Mesenchymal stem cell (in vitro differentiated cells and primary cell): ENCODE results near the gene TRIM15.

Experiments used
- DNase-seq: peaks from one replicate; pipeline ENCODE4 v3.0.0-alpha.2; 2013
- H2AFZ ChIP-seq: one replicate; pipeline ENCODE4 v1.6.1; 2013; ENCODE audit warnings: low read depth, mild to moderate bottlenecking, control low read depth, inconsistent platforms, low read length, moderate library complexity
- H2AK5ac ChIP-seq: 2 replicates; pipeline ENCODE4 v1.6.1; 2013; ENCODE audit warnings: low read length, moderate library complexity, mild to moderate bottlenecking, inconsistent platforms; ENCODE audit not compliant: severe bottlenecking
- H2BK120ac ChIP-seq: one replicate; pipeline ENCODE4 v1.6.1; 2013; ENCODE audit warnings: low read depth, mild to moderate bottlenecking, inconsistent platforms, low read length, moderate library complexity
- H2BK12ac ChIP-seq, 2 experiments: one replicate each; pipeline ENCODE4 v1.6.1; 2013; ENCODE audit warnings: inconsistent platforms in 2 of 2, low read length in 2 of 2, mild to moderate bottlenecking in 2 of 2, moderate library complexity in 2 of 2, control low read depth in 1 of 2
- H2BK15ac ChIP-seq: one replicate; pipeline ENCODE4 v1.6.1; 2013; ENCODE audit warnings: mild to moderate bottlenecking, low read depth, inconsistent platforms; ENCODE audit not compliant: poor library complexity, severe bottlenecking
- H2BK5ac ChIP-seq: 2 replicates; pipeline ENCODE4 v1.6.1; 2013; ENCODE audit warnings: low read depth, mild to moderate bottlenecking, low read length, control low read depth, inconsistent platforms; ENCODE audit not compliant: poor library complexity, severe bottlenecking
- H3K14ac ChIP-seq, 2 experiments: one replicate each; pipeline ENCODE4 v1.6.1; 2013; ENCODE audit warnings: inconsistent platforms in 2 of 2, low read length in 2 of 2, control low read depth in 1 of 2, mild to moderate bottlenecking in 1 of 2, moderate library complexity in 1 of 2
- H3K18ac ChIP-seq, 2 experiments: one replicate each; pipeline ENCODE4 v1.6.1; 2013; ENCODE audit warnings: inconsistent platforms in 2 of 2, low read length in 2 of 2, control low read depth in 1 of 2, low read depth in 1 of 2, mild to moderate bottlenecking in 1 of 2
- H3K23ac ChIP-seq, 2 experiments: one replicate each; pipeline ENCODE4 v1.6.1; 2013; ENCODE audit warnings: inconsistent platforms in 2 of 2, low read length in 2 of 2, mild to moderate bottlenecking in 2 of 2, moderate library complexity in 2 of 2, control low read depth in 1 of 2
- H3K27ac ChIP-seq: 2 replicates; pipeline ENCODE4 v1.5.1; 2013; ENCODE audit warnings: mild to moderate bottlenecking, moderate library complexity, low read length, control low read depth, inconsistent platforms; ENCODE audit not compliant: poor library complexity, severe bottlenecking
- H3K27me3 ChIP-seq, 2 experiments: 2 replicates each; pipeline versions ENCODE4 v1.6.1 to v1.7.0; 2013; ENCODE audit warnings: low read length in 2 of 2, mild to moderate bottlenecking in 2 of 2, moderate library complexity in 2 of 2, control low read depth in 1 of 2, inconsistent platforms in 1 of 2; ENCODE audit not compliant: control insufficient read depth in 1 of 2, insufficient read depth in 1 of 2
- H3K36me3 ChIP-seq, 2 experiments: 2 replicates each; pipeline versions ENCODE4 v1.6.1 to v1.7.0; 2013; ENCODE audit warnings: low read length in 2 of 2, control low read depth in 1 of 2, inconsistent platforms in 1 of 2, low read depth in 1 of 2, mild to moderate bottlenecking in 1 of 2; ENCODE audit not compliant: insufficient read depth in 2 of 2, control insufficient read depth in 1 of 2
- H3K4ac ChIP-seq, 2 experiments: one replicate each; pipeline ENCODE4 v1.6.1; 2013; ENCODE audit warnings: inconsistent platforms in 2 of 2, low read length in 2 of 2, mild to moderate bottlenecking in 2 of 2, moderate library complexity in 2 of 2, control low read depth in 1 of 2, low read depth in 1 of 2
- H3K4me1 ChIP-seq: 2 replicates; pipeline ENCODE4 v1.6.1; 2013; ENCODE audit warnings: low read depth, low read length, control low read depth; ENCODE audit not compliant: control insufficient read depth, insufficient read depth
- H3K4me2 ChIP-seq: 2 replicates; pipeline ENCODE4 v1.6.1; 2013; ENCODE audit warnings: low read length, mild to moderate bottlenecking, inconsistent platforms; ENCODE audit not compliant: poor library complexity, severe bottlenecking
- H3K4me3 ChIP-seq, 2 experiments: 2 replicates each; pipeline versions ENCODE4 v1.5.1 to v1.7.0; 2013; ENCODE audit warnings: low read length in 2 of 2, mild to moderate bottlenecking in 2 of 2, control low read depth in 1 of 2, low read depth in 1 of 2; ENCODE audit not compliant: insufficient read depth in 1 of 2
- H3K79me1 ChIP-seq: replicated peaks from 2 replicates; pipeline ENCODE4 v1.6.1; 2013; ENCODE audit warnings: mild to moderate bottlenecking, control low read depth, low read length, inconsistent platforms; ENCODE audit not compliant: poor library complexity, severe bottlenecking
- H3K9ac ChIP-seq: 2 replicates; pipeline ENCODE4 v1.7.0; 2013; ENCODE audit warnings: mild to moderate bottlenecking, low read length, moderate library complexity
- H3K9me3 ChIP-seq: 2 replicates; pipeline ENCODE4 v1.7.0; 2013; ENCODE audit warnings: mild to moderate bottlenecking, low read length; ENCODE audit not compliant: control insufficient read depth
- H4K8ac ChIP-seq: one replicate; pipeline ENCODE4 v1.6.1; 2013; ENCODE audit warnings: inconsistent platforms, mild to moderate bottlenecking, low read length, moderate library complexity
- H4K91ac ChIP-seq: one replicate; pipeline ENCODE4 v1.6.1; 2013; ENCODE audit warnings: mild to moderate bottlenecking, low read length, inconsistent platforms
- WGBS: methylation state at CpG from one replicate; pipeline ENCODE4 v1.1.7; 2013; ENCODE audit warnings: mixed read lengths; 5-methylcytosine and 5-hydroxymethylcytosine counted together

Gene TRIM15

GRCh38 chr6:30156774-30157173, 6.6 kb upstream of the TRIM15 start:
- H3K18ac ChIP-seq: no peak overlapping the region
- H4K91ac ChIP-seq: no peak overlapping the region
- H3K4me1 ChIP-seq: peaks cover 14% of the 10 kb centered on the region
- no peaks in the 10 kb centered on the region for H3K79me1 ChIP-seq
- no peak overlapping the region for H3K14ac ChIP-seq
- H4K8ac ChIP-seq: no peak overlapping the region
- 92% methylated on average over 9 of the region's 9 CpGs for WGBS
- no peaks in the 10 kb centered on the region for H3K36me3 ChIP-seq
- H3K27me3 ChIP-seq: peaks cover 0 to 16% of the 10 kb centered on the region in 2 experiments
- no peak overlapping the region for H3K4ac ChIP-seq
- no peak for DNase-seq
- no peak overlapping the region for H3K23ac ChIP-seq
- no peak overlapping the region for H3K9ac ChIP-seq
- H3K4me2 ChIP-seq: no peak overlapping the region
- no peak overlapping the region for H3K4me3 ChIP-seq
- H2AFZ ChIP-seq: no peak overlapping the region
- no peak overlapping the region for H2AK5ac ChIP-seq
- no peak overlapping the region for H2BK120ac ChIP-seq
- H2BK5ac ChIP-seq: no peak overlapping the region
- H3K9me3 ChIP-seq: no peaks in the 10 kb centered on the region
- H2BK15ac ChIP-seq: no peak overlapping the region
- no peak overlapping the region for H3K27ac ChIP-seq
- H2BK12ac ChIP-seq: no peak overlapping the region

GRCh38 chr6:30157581-30157980, 5.8 kb upstream of the TRIM15 start:
- DNase-seq: no peak
- no peak overlapping the region for H2BK15ac ChIP-seq
- no peak overlapping the region for H3K4me2 ChIP-seq
- H4K91ac ChIP-seq: no peak overlapping the region
- H3K14ac ChIP-seq: no peak overlapping the region
- no peak overlapping the region for H3K9ac ChIP-seq
- no peak overlapping the region for H2BK5ac ChIP-seq
- peaks cover 14% of the 10 kb centered on the region for H3K4me1 ChIP-seq
- no peak overlapping the region for H2AFZ ChIP-seq
- no peak overlapping the region for H4K8ac ChIP-seq
- H3K18ac ChIP-seq: no peak overlapping the region
- no peak overlapping the region for H3K23ac ChIP-seq
- no peaks in the 10 kb centered on the region for H3K79me1 ChIP-seq
- no peak overlapping the region for H3K27ac ChIP-seq
- H3K4me3 ChIP-seq: no peak overlapping the region
- no peak overlapping the region for H2BK120ac ChIP-seq
- H3K9me3 ChIP-seq: no peaks in the 10 kb centered on the region
- no peaks in the 10 kb centered on the region for H3K36me3 ChIP-seq
- H2AK5ac ChIP-seq: no peak overlapping the region
- no peak overlapping the region for H3K4ac ChIP-seq
- no peak overlapping the region for H2BK12ac ChIP-seq
- peaks cover 0 to 16% of the 10 kb centered on the region in 2 experiments for H3K27me3 ChIP-seq

- Histone ChIP-seq H2BK12ac (no peak overlapping the region), H3K4me3 (no peak overlapping the region), H2BK5ac (no peak overlapping the region), H3K9me3 (no peaks in the 10 kb centered on the region), H3K4ac (no peak overlapping the region), H2BK15ac (no peak overlapping the region), H2AK5ac (no peak overlapping the region), H4K8ac (no peak overlapping the region), H2AFZ (no peak overlapping the region), H3K4me1 (peaks cover 14% of the 10 kb centered on the region), H3K14ac (no peak overlapping the region), H3K18ac (no peak overlapping the region), H3K23ac (no peak overlapping the region), H3K27ac (no peak overlapping the region), H3K36me3 (no peaks in the 10 kb centered on the region), H3K9ac (no peak overlapping the region), H3K4me2 (no peak overlapping the region), H3K27me3 (peaks cover 0 to 16% of the 10 kb centered on the region in 2 experiments), H4K91ac (no peak overlapping the region), H2BK120ac (no peak overlapping the region), H3K79me1 (no peaks in the 10 kb centered on the region)
- no peak for DNase-seq
- 85% methylated on average over 2 of the region's 2 CpGs for WGBS
Observed at GRCh38 chr6:30157999-30158398, 5.3 kb upstream of the TRIM15 start.

- peaks cover 14% of the 10 kb centered on the region for H3K4me1 ChIP-seq
- 45% methylated on average over 2 of the region's 3 CpGs for WGBS
Observed at GRCh38 chr6:30158475-30159040, 4.8 kb upstream of the TRIM15 start.

More at GRCh38 chr6:30158475-30159040, 4.8 kb upstream of the TRIM15 start:
- Histone ChIP-seq H3K9ac (no peak overlapping the region), H3K9me3 (no peaks in the 10 kb centered on the region), H3K4ac (no peak overlapping the region), H2BK120ac (no peak overlapping the region), H2BK12ac (no peak overlapping the region), H4K8ac (no peak overlapping the region), H2BK5ac (no peak overlapping the region), H3K14ac (no peak overlapping the region), H2AFZ (no peak overlapping the region), H3K4me3 (no peak overlapping the region), H3K18ac (no peak overlapping the region), H4K91ac (no peak overlapping the region), H3K79me1 (no peaks in the 10 kb centered on the region), H2AK5ac (no peak overlapping the region), H3K27me3 (peaks cover 3 to 21% of the 10 kb centered on the region in 2 experiments), H3K27ac (no peak overlapping the region), H3K4me2 (no peak overlapping the region), H2BK15ac (no peak overlapping the region), H3K36me3 (no peaks in the 10 kb centered on the region), H3K23ac (no peak overlapping the region)
- DNase-seq: no peak
